CD14-positive monocyte (primary cell): ENCODE results near the gene SLC4A3. TPM values are rescaled to one million over a fixed set of nuclear protein-coding genes. Genes with fewer than 3 reads are reported as not detected.

Experiments
- DNase-seq, 3 donors: peaks; one replicate each; pipeline ENCODE4 v3.0.0-alpha.2; 2011 to 2022
- H2AFZ ChIP-seq: 2 replicates; pipeline ENCODE4 v1.6.0; 2012; ENCODE audit warnings: mild to moderate bottlenecking, low read depth, low read length, inconsistent platforms; ENCODE audit not compliant: insufficient read depth, poor library complexity, severe bottlenecking
- H3K27ac ChIP-seq, 2 donors: 1 replicate in 1 of 2; 2 replicates in 1 of 2; pipeline ENCODE4 v1.5.1; 2012 to 2013; ENCODE audit warnings: low read length in 2 of 2, control low read depth in 1 of 2, inconsistent platforms in 1 of 2, low read depth in 1 of 2, mild to moderate bottlenecking in 1 of 2
- H3K27me3 ChIP-seq, 2 donors: one replicate each; pipeline versions ENCODE4 v1.6.0 to v1.6.1; 2011 to 2013; ENCODE audit warnings: low read length in 2 of 2; ENCODE audit not compliant: control insufficient read depth in 2 of 2, insufficient read depth in 2 of 2
- H3K36me3 ChIP-seq, 2 donors: replicated peaks in 1 of 2; 1 replicate in 1 of 2; 2 replicates in 1 of 2; pipeline versions ENCODE4 v1.5.1 to v1.6.1; 2012 to 2013; ENCODE audit warnings: low read length in 2 of 2, control low read depth in 1 of 2, inconsistent platforms in 1 of 2, mild to moderate bottlenecking in 1 of 2; ENCODE audit not compliant: insufficient read depth in 2 of 2, control insufficient read depth in 1 of 2
- H3K4me1 ChIP-seq, 2 donors: 1 replicate in 1 of 2; 2 replicates in 1 of 2; pipeline versions ENCODE4 v1.5.1 to v1.6.1; 2012 to 2013; ENCODE audit warnings: low read length in 2 of 2, control low read depth in 1 of 2, inconsistent platforms in 1 of 2, mild to moderate bottlenecking in 1 of 2, moderate library complexity in 1 of 2; ENCODE audit not compliant: insufficient read depth in 2 of 2, control insufficient read depth in 1 of 2
- H3K4me2 ChIP-seq: replicated peaks from 2 replicates; pipeline ENCODE3; 2012; ENCODE audit warnings: low read length, moderate library complexity, mild to moderate bottlenecking; ENCODE audit not compliant: poor library complexity, severe bottlenecking; ENCODE audit errors: extremely low read depth
- H3K4me3 ChIP-seq, 3 experiments: fragments of 200-600 bp in 1 of 3; sonication (generic) in 1 of 3; replicated peaks in 1 of 3; 1 replicate in 2 of 3; 2 replicates in 1 of 3; pipeline ENCODE4 v1.5.1; 2011 to 2013; ENCODE audit warnings: low read length in 3 of 3, mild to moderate bottlenecking in 3 of 3, control low read depth in 2 of 3, low read depth in 2 of 3, inconsistent platforms in 1 of 3, moderate library complexity in 1 of 3
- H3K79me2 ChIP-seq: 2 replicates; pipeline ENCODE4 v1.6.0; 2012; ENCODE audit warnings: mild to moderate bottlenecking, control low read depth, inconsistent platforms, low read length, moderate library complexity; ENCODE audit not compliant: insufficient read depth
- H3K9ac ChIP-seq: 2 replicates; pipeline ENCODE4 v1.6.0; 2017; ENCODE audit warnings: low read length, mild to moderate bottlenecking; ENCODE audit not compliant: insufficient read depth, poor library complexity, severe bottlenecking
- H3K9me3 ChIP-seq, 2 donors: replicated peaks in 1 of 2; 1 replicate in 1 of 2; 2 replicates in 1 of 2; pipeline versions ENCODE4 v1.5.1 to v1.6.1; 2012 to 2013; ENCODE audit warnings: low read length in 2 of 2, control low read depth in 1 of 2; ENCODE audit not compliant: control insufficient read depth in 1 of 2, insufficient read depth in 1 of 2
- H4K20me1 ChIP-seq: 2 replicates; pipeline ENCODE4 v1.6.0; 2012; ENCODE audit warnings: mild to moderate bottlenecking, low read length, control low read depth, moderate library complexity; ENCODE audit not compliant: insufficient read depth
- H3K27ac Mint-ChIP-seq, 7 donors: one replicate each; pipeline ENCODE4 v1.8.0; 2020; ENCODE audit warnings: mild to moderate bottlenecking in 7 of 7, mixed read lengths in 7 of 7, moderate library complexity in 6 of 7, inconsistent platforms in 2 of 7
- H3K27me3 Mint-ChIP-seq, 3 donors: one replicate each; pipeline ENCODE4 v1.8.0; 2021 to 2022; ENCODE audit warnings: low read depth in 3 of 3, mild to moderate bottlenecking in 3 of 3, mixed read lengths in 3 of 3, moderate library complexity in 3 of 3, inconsistent platforms in 1 of 3
- H3K36me3 Mint-ChIP-seq, 2 donors: one replicate each; pipeline ENCODE4 v1.8.0; 2020; ENCODE audit warnings: mixed read lengths in 2 of 2, inconsistent platforms in 1 of 2, mild to moderate bottlenecking in 1 of 2
- H3K4me1 Mint-ChIP-seq: one replicate; pipeline ENCODE4 v1.8.0; 2020; ENCODE audit warnings: mild to moderate bottlenecking, mixed read lengths
- H3K4me3 Mint-ChIP-seq, 2 donors: one replicate each; pipeline ENCODE4 v1.8.0; 2020; ENCODE audit warnings: mild to moderate bottlenecking in 2 of 2, mixed read lengths in 2 of 2, moderate library complexity in 1 of 2
- H3K9me3 Mint-ChIP-seq, 7 donors: one replicate each; pipeline ENCODE4 v1.8.0; 2020 to 2022; ENCODE audit warnings: mixed read lengths in 7 of 7, mild to moderate bottlenecking in 6 of 7, moderate library complexity in 6 of 7, inconsistent platforms in 2 of 7
- CTCF ChIP-seq: fragments of 200-600 bp; IDR thresholded peaks from one replicate; pipeline ENCODE4 v1.8.0; 2022; ENCODE audit warnings: antibody characterized with exemption, mild to moderate bottlenecking
- WGBS: methylation state at CpG from one replicate; pipeline ENCODE4 v1.1.5; 2013; ENCODE audit warnings: missing lambda C conversion rate; ENCODE audit not compliant: insufficient coverage; 5-methylcytosine and 5-hydroxymethylcytosine counted together
- intact Hi-C, 2 donors: fragments of 100-400 bp; cut with micrococcal nuclease; formaldehyde crosslinking; loops; one replicate each; pipeline versions ENCODE4 v1.15.0 to v1.15.1; 2023
- polyA plus RNA-seq, 3 donors: library from polyadenylated mRNA; depleted of rRNA in 1 of 3; unstranded in 2 of 3; stranded (reverse) in 1 of 3; fragments of 300-500 nt in 2 of 3; fragments of >200 nt in 1 of 3; fragmentation: Illumina TruSeq in 2 of 3; gene quantifications; 1 replicate in 2 of 3; 2 replicates in 1 of 3; pipeline ENCODE4 v1.2.3, GENCODE V29; 2012 to 2021

Gene SLC4A3
- polyA plus RNA-seq, 3 donors, result 0.31 TPM; not detected in 2

GRCh38 chr2:219679041-219679440 lies 51.6 kb downstream of the SLC4A3 start:
- H3K4me1 ChIP-seq, result no peaks in the 10 kb centered on the region
- intact Hi-C loops, result no loop called here
- WGBS, result 88% methylated on average over 1 of the region's 3 CpGs
- no peaks in the 10 kb centered on the region for H3K36me3 Mint-ChIP-seq
- H3K27ac Mint-ChIP-seq, result no peak overlapping the region
- H3K27me3 Mint-ChIP-seq, result peaks cover 6 to 10% (median 9%) of the 10 kb centered on the region in 3 donors
- no peak for TF ChIP-seq CTCF
- H3K9ac ChIP-seq, result no peak overlapping the region
- H3K27me3 ChIP-seq, result peaks cover 0 to 2% of the 10 kb centered on the region in 2 donors
- peaks cover 0 to 11% (median 5%) of the 10 kb centered on the region in 7 donors for H3K9me3 Mint-ChIP-seq
- H3K27ac ChIP-seq, result no peak overlapping the region
- peaks cover 0 to 5% of the 10 kb centered on the region in 2 donors for H3K9me3 ChIP-seq
- H3K4me3 Mint-ChIP-seq, result no peak overlapping the region
- no peaks in the 10 kb centered on the region for H3K36me3 ChIP-seq
- H3K4me1 Mint-ChIP-seq, result no peaks in the 10 kb centered on the region
- H3K4me2 ChIP-seq, result no peak overlapping the region
- H4K20me1 ChIP-seq, result no peaks in the 10 kb centered on the region
- no peak for DNase-seq
- no peak overlapping the region for H2AFZ ChIP-seq
- H3K4me3 ChIP-seq, result no peak overlapping the region
- H3K79me2 ChIP-seq, result no peaks in the 10 kb centered on the region

GRCh38 chr2:219679571-219679970 lies 52.1 kb downstream of the SLC4A3 start:
- WGBS, result no CpG with 5 or more reads among the region's 1 CpG
- no peaks in the 10 kb centered on the region for H3K4me1 Mint-ChIP-seq
- intact Hi-C loops, result no loop called here

More at GRCh38 chr2:219679571-219679970, 52.1 kb downstream of the SLC4A3 start:
- no peak overlapping the region for H3K4me3 ChIP-seq
- H3K27me3 ChIP-seq, result peaks cover 0 to 2% of the 10 kb centered on the region in 2 donors
- H4K20me1 ChIP-seq, result no peaks in the 10 kb centered on the region
- Mint-ChIP-seq H3K4me3 (no peak overlapping the region), H3K27ac (no peak overlapping the region), H3K27me3 (peaks cover 8 to 16% (median 13%) of the 10 kb centered on the region in 3 donors), H3K9me3 (peaks cover 0 to 11% (median 5%) of the 10 kb centered on the region in 7 donors), H3K36me3 (no peaks in the 10 kb centered on the region)
- no peak for TF ChIP-seq CTCF
- H3K27ac ChIP-seq, result no peak overlapping the region
- no peaks in the 10 kb centered on the region for H3K36me3 ChIP-seq
- no peak overlapping the region for H3K4me2 ChIP-seq
- H3K9ac ChIP-seq, result no peak overlapping the region
- no peaks in the 10 kb centered on the region for H3K79me2 ChIP-seq
- H2AFZ ChIP-seq, result no peak overlapping the region
- H3K4me1 ChIP-seq, result no peaks in the 10 kb centered on the region
- H3K9me3 ChIP-seq, result peaks cover 0 to 5% of the 10 kb centered on the region in 2 donors
- no peak for DNase-seq
